K562 (cell line): ENCODE measurements around the gene STK26. TPM values are rescaled to one million over a fixed set of nuclear protein-coding genes. Genes with fewer than 3 reads are reported as not detected.
A peak's percentile ranks its signal among the peaks of the same experiment; 100 is the strongest.

Experiments
- CBX3 ChIP-seq, 2 experiments: IDR thresholded peaks; 1 replicate in 1 of 2; 2 replicates in 1 of 2; pipeline ENCODE4 v1.6.1; 2012; ENCODE audit warnings: inconsistent platforms in 2 of 2, low read length in 2 of 2, borderline replicate concordance in 1 of 2, control low read depth in 1 of 2
- ETV6 ChIP-seq, 3 experiments: fragments of 150-350 bp in 1 of 3; sonication (generic) in 1 of 3; formaldehyde crosslinking in 1 of 3; IDR thresholded peaks; 2 replicates each; pipeline versions ENCODE4 v1.6.1 to v1.8.0; 2014 to 2022; ENCODE audit warnings: borderline replicate concordance in 2 of 3, low read depth in 2 of 3, antibody characterized with exemption in 1 of 3, low read length in 1 of 3, mild to moderate bottlenecking in 1 of 3, missing genetic modification reagents in 1 of 3
- HDAC2 ChIP-seq: fragments of 450-650 bp; IDR thresholded peaks from 2 replicates; pipeline ENCODE4 v1.6.1; 2016; ENCODE audit warnings: mild to moderate bottlenecking
- IRF2 ChIP-seq: sonication (generic); formaldehyde crosslinking; IDR thresholded peaks from 2 replicates; pipeline ENCODE4 v1.8.1; 2022; ENCODE audit warnings: mild to moderate bottlenecking, missing genetic modification reagents
- JUND ChIP-seq, 2 experiments: IDR thresholded peaks; 2 replicates in 1 of 2; 3 replicates in 1 of 2; pipeline ENCODE4 v1.6.1; 2011; ENCODE audit warnings: borderline replicate concordance in 2 of 2, low read depth in 2 of 2, low read length in 2 of 2, improper control_type of control experiment in 1 of 2, missing biosample characterization in 1 of 2, missing genetic modification characterization in 1 of 2, missing genetic modification reagents in 1 of 2
- MAFK ChIP-seq: IDR thresholded peaks from 2 replicates; pipeline ENCODE4 v1.6.1; 2011; ENCODE audit warnings: low read length, improper control_type of control experiment
- OTX1 ChIP-seq: fragments of 450-650 bp; formaldehyde crosslinking; IDR thresholded peaks from 2 replicates; pipeline ENCODE4 v1.4.0; 2022; ENCODE audit warnings: mild to moderate bottlenecking
- TBL1XR1 ChIP-seq, 2 experiments: IDR thresholded peaks; 2 replicates each; pipeline ENCODE4 v1.6.1; 2012; ENCODE audit warnings: improper control_type of control experiment in 2 of 2, low read length in 2 of 2, mild to moderate bottlenecking in 1 of 2
- TCF3 ChIP-seq: sonication (generic); formaldehyde crosslinking; IDR thresholded peaks from 2 replicates; pipeline ENCODE4 v1.4.0; 2020; ENCODE audit warnings: mild to moderate bottlenecking, missing genetic modification reagents
- ZBTB8A ChIP-seq: fragments of 450-650 bp; IDR thresholded peaks from 2 replicates; pipeline ENCODE4 v1.6.1; 2018; ENCODE audit warnings: mild to moderate bottlenecking, moderate library complexity; ENCODE audit not compliant: partially characterized antibody
- ZFP30 ChIP-seq: fragments of 250-450 bp; sonication (Bioruptor Pico); IDR thresholded peaks from 2 replicates; pipeline ENCODE4 v1.8.0; 2022; ENCODE audit warnings: moderate library complexity, mild to moderate bottlenecking, inconsistent platforms, borderline replicate concordance
- ZFX ChIP-seq: sonication (generic); formaldehyde crosslinking; IDR thresholded peaks from 2 replicates; pipeline ENCODE4 v1.8.0; 2022; ENCODE audit warnings: mild to moderate bottlenecking, missing genetic modification reagents, moderate library complexity
- ZNF175 ChIP-seq: fragments of 200-800 bp; sonication (Bioruptor generic); IDR thresholded peaks from 2 replicates; pipeline ENCODE4 v1.6.1; 2016; ENCODE audit warnings: low read depth, mild to moderate bottlenecking, missing genetic modification characterization, missing compliant biosample characterization
- ZNF274 ChIP-seq: IDR thresholded peaks from 2 replicates; pipeline ENCODE4 v1.6.1; 2011; ENCODE audit warnings: low read depth, mild to moderate bottlenecking, low read length, moderate library complexity, borderline replicate concordance
- ZNF311 ChIP-seq: fragments of 250-450 bp; sonication (Bioruptor Pico); IDR thresholded peaks from 2 replicates; pipeline ENCODE4 v1.4.0; 2020; ENCODE audit warnings: mild to moderate bottlenecking, moderate library complexity
- ZNF668 ChIP-seq: fragments of 250-450 bp; sonication (Bioruptor Pico); IDR thresholded peaks from 2 replicates; pipeline ENCODE4 v1.8.0; 2022; ENCODE audit warnings: mild to moderate bottlenecking, inconsistent platforms
- polyA plus RNA-seq, 8 experiments: library from polyadenylated mRNA; depleted of rRNA in 4 of 8; stranded (reverse) in 5 of 8; unstranded in 3 of 8; fragments of >200 nt; fragmentation: Nextera tagmentation in 2 of 8; fragmentation: Illumina TruSeq in 1 of 8; extraction: Ambion mirVana in 2 of 8; extraction: Trizol in 1 of 8; gene quantifications; 2 replicates each; pipeline versions ENCODE4 v1.2.1 to v1.2.3, GENCODE V29; 2011 to 2014; ENCODE audit warnings: inconsistent platforms in 1 of 8, missing spikeins in 1 of 8
- total RNA-seq, 7 experiments: library from RNA; depleted of rRNA in 6 of 7; stranded (reverse); fragments of >200 nt in 6 of 7; fragmentation: Illumina TruSeq in 2 of 7; extraction: Trizol in 2 of 7; gene quantifications; 2 replicates each; pipeline versions ENCODE4 v1.2.1 to v1.2.3, GENCODE V29; 2011 to 2021; ENCODE audit warnings: low replicate concordance in 1 of 7
- TF ChIP-seq, protein P1 (sequence below): sonication (generic); formaldehyde crosslinking; IDR thresholded peaks from 2 replicates; pipeline ENCODE4 v1.8.1; 2023; ENCODE audit warnings: mild to moderate bottlenecking, missing genetic modification reagents
- TF ChIP-seq, protein P2 (sequence below): sonication (generic); formaldehyde crosslinking; IDR thresholded peaks from 2 replicates; pipeline ENCODE4 v1.8.0; 2022; ENCODE audit warnings: missing genetic modification reagents, mild to moderate bottlenecking, borderline replicate concordance
- TF ChIP-seq, protein P3 (sequence below): fragments of 250-450 bp; sonication (Bioruptor Pico); IDR thresholded peaks from 2 replicates; pipeline ENCODE4 v1.4.0; 2020; ENCODE audit warnings: mild to moderate bottlenecking
- TF ChIP-seq, protein P4 (sequence below), 2 experiments: fragments of 450-650 bp in 1 of 2; sonication (generic) in 1 of 2; formaldehyde crosslinking in 1 of 2; IDR thresholded peaks in 1 of 2; conservative IDR thresholded peaks in 1 of 2; 2 replicates each; pipeline versions ENCODE4 v1.6.1 to v1.8.1; 2016 to 2023; ENCODE audit warnings: mild to moderate bottlenecking in 2 of 2, moderate library complexity in 2 of 2, inconsistent platforms in 1 of 2, missing genetic modification reagents in 1 of 2

Gene STK26
- total and polyA plus RNA-seq, 9 of the 15 experiments (the other 6 are each of a cell fraction or from before 2014, with no cell fraction given), result 28.1 to 72.9 (median 50.1) TPM

DNA sequence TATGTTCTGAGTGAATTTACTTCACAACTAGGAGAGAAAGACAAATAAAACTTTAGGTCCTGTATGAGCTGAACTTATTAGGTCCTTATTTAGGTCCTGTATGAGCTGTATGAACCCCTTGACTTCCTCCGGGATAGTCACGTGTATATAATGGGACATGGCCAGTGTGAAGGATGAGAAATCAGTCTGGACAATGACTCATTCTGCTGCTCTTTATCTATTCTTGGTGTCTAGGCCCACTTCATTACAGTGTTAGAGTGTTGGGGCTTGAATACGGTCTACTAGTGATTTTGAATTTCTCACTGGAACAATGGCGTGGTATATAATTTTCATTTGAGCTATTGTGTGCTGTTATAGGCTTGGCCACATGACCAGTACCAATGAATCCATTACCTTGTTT lies 21.9 kb downstream of the STK26 start (continued):
- TF ChIP-seq, protein P1, sequence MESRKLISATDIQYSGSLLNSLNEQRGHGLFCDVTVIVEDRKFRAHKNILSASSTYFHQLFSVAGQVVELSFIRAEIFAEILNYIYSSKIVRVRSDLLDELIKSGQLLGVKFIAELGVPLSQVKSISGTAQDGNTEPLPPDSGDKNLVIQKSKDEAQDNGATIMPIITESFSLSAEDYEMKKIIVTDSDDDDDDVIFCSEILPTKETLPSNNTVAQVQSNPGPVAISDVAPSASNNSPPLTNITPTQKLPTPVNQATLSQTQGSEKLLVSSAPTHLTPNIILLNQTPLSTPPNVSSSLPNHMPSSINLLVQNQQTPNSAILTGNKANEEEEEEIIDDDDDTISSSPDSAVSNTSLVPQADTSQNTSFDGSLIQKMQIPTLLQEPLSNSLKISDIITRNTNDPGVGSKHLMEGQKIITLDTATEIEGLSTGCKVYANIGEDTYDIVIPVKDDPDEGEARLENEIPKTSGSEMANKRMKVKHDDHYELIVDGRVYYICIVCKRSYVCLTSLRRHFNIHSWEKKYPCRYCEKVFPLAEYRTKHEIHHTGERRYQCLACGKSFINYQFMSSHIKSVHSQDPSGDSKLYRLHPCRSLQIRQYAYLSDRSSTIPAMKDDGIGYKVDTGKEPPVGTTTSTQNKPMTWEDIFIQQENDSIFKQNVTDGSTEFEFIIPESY (CRISPR knock-in tag), result no peak
- TF ChIP-seq ZFX (0 out of 2 replicates have a peak, but pooled peaks have one; percentile 18), ZNF668 (CRISPR knock-in tag) (no peak), IRF2 (no peak), ZNF175 (CRISPR knock-in tag) (no peak), JUND (IDR thresholded peaks at IDR 0.05; ENCODE audit: borderline replicate concordance, low read depth, low read length) (peak; percentile 97), JUND (tag; IDR thresholded peaks at IDR 0.05; ENCODE audit: borderline replicate concordance, low read depth, low read length) (peak; percentile 97), HDAC2 (peak; percentile 50; the same call in 1 of the 2 replicates), ZNF311 (CRISPR knock-in tag) (no peak), MAFK (no peak), ZFP30 (no peak), TCF3 (no peak), CBX3 (IDR thresholded peaks at IDR 0.05; ENCODE audit: borderline replicate concordance in 1 of 2, low read length in 2 of 2) (peak in 1 of 2 experiments; percentile 39; a peak in 1 of 3 replicates), TBL1XR1 (IDR thresholded peaks at IDR 0.05; ENCODE audit: low read length in 2 of 2) (peak in 1 of 2 experiments; percentile 37; a peak in 1 of 4 replicates), OTX1 (CRISPR knock-in tag) (no peak), ZBTB8A (no peak), ETV6 (IDR thresholded peaks at IDR 0.05; ENCODE audit: borderline replicate concordance in 1 of 2, low read depth in 2 of 2, low read length in 1 of 2) (no peak), ETV6 (CRISPR knock-in tag; IDR thresholded peaks at IDR 0.05; ENCODE audit: borderline replicate concordance) (no peak), ZNF274 (no peak)
- TF ChIP-seq, protein P2, sequence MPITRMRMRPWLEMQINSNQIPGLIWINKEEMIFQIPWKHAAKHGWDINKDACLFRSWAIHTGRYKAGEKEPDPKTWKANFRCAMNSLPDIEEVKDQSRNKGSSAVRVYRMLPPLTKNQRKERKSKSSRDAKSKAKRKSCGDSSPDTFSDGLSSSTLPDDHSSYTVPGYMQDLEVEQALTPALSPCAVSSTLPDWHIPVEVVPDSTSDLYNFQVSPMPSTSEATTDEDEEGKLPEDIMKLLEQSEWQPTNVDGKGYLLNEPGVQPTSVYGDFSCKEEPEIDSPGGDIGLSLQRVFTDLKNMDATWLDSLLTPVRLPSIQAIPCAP, result no peak
- TF ChIP-seq, protein P3, sequence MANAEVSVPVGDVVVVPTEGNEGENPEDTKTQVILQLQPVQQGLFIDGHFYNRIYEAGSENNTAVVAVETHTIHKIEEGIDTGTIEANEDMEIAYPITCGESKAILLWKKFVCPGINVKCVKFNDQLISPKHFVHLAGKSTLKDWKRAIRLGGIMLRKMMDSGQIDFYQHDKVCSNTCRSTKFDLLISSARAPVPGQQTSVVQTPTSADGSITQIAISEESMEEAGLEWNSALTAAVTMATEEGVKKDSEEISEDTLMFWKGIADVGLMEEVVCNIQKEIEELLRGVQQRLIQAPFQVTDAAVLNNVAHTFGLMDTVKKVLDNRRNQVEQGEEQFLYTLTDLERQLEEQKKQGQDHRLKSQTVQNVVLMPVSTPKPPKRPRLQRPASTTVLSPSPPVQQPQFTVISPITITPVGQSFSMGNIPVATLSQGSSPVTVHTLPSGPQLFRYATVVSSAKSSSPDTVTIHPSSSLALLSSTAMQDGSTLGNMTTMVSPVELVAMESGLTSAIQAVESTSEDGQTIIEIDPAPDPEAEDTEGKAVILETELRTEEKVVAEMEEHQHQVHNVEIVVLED (CRISPR knock-in tag), result no peak
- TF ChIP-seq, protein P4, sequence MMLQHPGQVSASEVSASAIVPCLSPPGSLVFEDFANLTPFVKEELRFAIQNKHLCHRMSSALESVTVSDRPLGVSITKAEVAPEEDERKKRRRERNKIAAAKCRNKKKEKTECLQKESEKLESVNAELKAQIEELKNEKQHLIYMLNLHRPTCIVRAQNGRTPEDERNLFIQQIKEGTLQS (IDR thresholded peaks at IDR 0.05), result peak; percentile 96
- TF ChIP-seq, protein P4 (CRISPR knock-in tag; conservative IDR thresholded peaks at IDR 0.05), result no peak
